DOHH2 (cell line): Measurements from ENCODE around the gene GSK3B.
A peak's percentile ranks its signal among the peaks of the same experiment; 100 is the strongest.

Experiments
- H3F3A ChIP-seq: fragments of 200-600 bp; sonication (generic), shearing (Covaris generic); 2 replicates; pipeline ENCODE4 v1.6.0; 2016; ENCODE audit warnings: antibody characterized with exemption, mild to moderate bottlenecking; ENCODE audit not compliant: control insufficient read depth, insufficient read depth
- H3K27ac ChIP-seq: fragments of 200-600 bp; sonication (generic); 2 replicates; pipeline ENCODE4 v1.5.1; 2014; ENCODE audit warnings: low read depth, mild to moderate bottlenecking, low read length, moderate library complexity
- H3K27me3 ChIP-seq: fragments of 200-600 bp; sonication (generic); 2 replicates; pipeline ENCODE4 v1.6.1; 2014; ENCODE audit warnings: mild to moderate bottlenecking, low read length, mixed read lengths; ENCODE audit not compliant: control insufficient read depth
- H3K36me3 ChIP-seq: fragments of 200-600 bp; sonication (generic); 2 replicates; pipeline ENCODE4 v1.6.1; 2014; ENCODE audit warnings: mild to moderate bottlenecking, low read length, moderate library complexity, mixed read lengths; ENCODE audit not compliant: control insufficient read depth
- H3K4me1 ChIP-seq: fragments of 200-600 bp; sonication (generic); 2 replicates; pipeline ENCODE4 v1.6.1; 2014; ENCODE audit warnings: mild to moderate bottlenecking, low read length, mixed read lengths; ENCODE audit not compliant: control insufficient read depth
- H3K4me2 ChIP-seq: fragments of 200-600 bp; sonication (generic); 2 replicates; pipeline ENCODE4 v1.6.0; 2014; ENCODE audit warnings: mild to moderate bottlenecking, low read length, moderate library complexity
- H3K4me3 ChIP-seq: fragments of 200-600 bp; sonication (generic); 2 replicates; pipeline ENCODE4 v1.5.1; 2014; ENCODE audit warnings: mild to moderate bottlenecking, low read length, mixed read lengths
- H3K79me2 ChIP-seq: fragments of 200-600 bp; sonication (generic); 2 replicates; pipeline ENCODE4 v1.6.1; 2014; ENCODE audit warnings: mild to moderate bottlenecking, low read length, mixed read lengths; ENCODE audit not compliant: control insufficient read depth
- H3K9me2 ChIP-seq: fragments of 200-600 bp; sonication (generic); replicated peaks from 2 replicates; pipeline ENCODE4 v1.6.1; 2014; ENCODE audit warnings: mild to moderate bottlenecking, low read length, mixed read lengths; ENCODE audit not compliant: control insufficient read depth
- H3K9me3 ChIP-seq: fragments of 200-600 bp; sonication (generic); 2 replicates; pipeline ENCODE4 v1.6.1; 2014; ENCODE audit warnings: antibody characterized with exemption, low read length, mixed read lengths; ENCODE audit not compliant: control insufficient read depth, insufficient read depth
- H4K20me1 ChIP-seq: fragments of 200-600 bp; sonication (generic); 2 replicates; pipeline ENCODE4 v1.6.0; 2014; ENCODE audit warnings: low read depth, mild to moderate bottlenecking, antibody characterized with exemption, low read length, moderate library complexity; ENCODE audit not compliant: control insufficient read depth, insufficient read depth
- CTCF ChIP-seq: fragments of 200-600 bp; sonication (generic); IDR thresholded peaks from one replicate; pipeline ENCODE4 v1.5.1; 2014; ENCODE audit warnings: antibody characterized with exemption, mild to moderate bottlenecking, low read depth, low read length; ENCODE audit not compliant: poor library complexity, severe bottlenecking
- EZH2phosphoT487 ChIP-seq: fragments of 200-600 bp; sonication (generic); IDR thresholded peaks from 2 replicates; pipeline ENCODE4 v1.6.1; 2017; ENCODE audit warnings: borderline replicate concordance, mild to moderate bottlenecking, antibody characterized with exemption, low read length, moderate library complexity, mixed read lengths

The GSK3B gene

GRCh38 chr3:120088622-120089021, 5.6 kb downstream of the GSK3B start:
- peaks cover 17% of the 10 kb centered on the region for H3K4me1 ChIP-seq
- H3K4me2 ChIP-seq = 0 out of 2 replicates have a peak overlapping the region, but pooled peaks have one; percentile 2

GRCh38 chr3:120081719-120082118, 12.5 kb downstream of the GSK3B start:
- H3K4me3 ChIP-seq = no peak overlapping the region
- no peak overlapping the region for H3K27ac ChIP-seq
- no peaks in the 10 kb centered on the region for H3K9me2 ChIP-seq
- no peaks in the 10 kb centered on the region for H3K27me3 ChIP-seq
- no peaks in the 10 kb centered on the region for H3K9me3 ChIP-seq
- H3K36me3 ChIP-seq = peaks cover 8% of the 10 kb centered on the region
- H3K4me1 ChIP-seq = no peaks in the 10 kb centered on the region
- H4K20me1 ChIP-seq = 0 out of 2 replicates have a peak, but pooled peaks cover 5% of the 10 kb centered on the region
- peaks cover 99% of the 10 kb centered on the region for H3K79me2 ChIP-seq
- no peaks in the 10 kb centered on the region; the same call in 1 of the 2 replicates for H3F3A ChIP-seq
- TF ChIP-seq EZH2phosphoT487 (no peak), CTCF (no peak)
- H3K4me2 ChIP-seq = no peak overlapping the region

More at GRCh38 chr3:120088622-120089021, 5.6 kb downstream of the GSK3B start:
- H3K9me2 ChIP-seq = no peaks in the 10 kb centered on the region
- peaks cover 100% of the 10 kb centered on the region for H3K79me2 ChIP-seq
- H3K9me3 ChIP-seq = no peaks in the 10 kb centered on the region
- H3K27me3 ChIP-seq = no peaks in the 10 kb centered on the region
- no peak overlapping the region for H3K4me3 ChIP-seq
- H4K20me1 ChIP-seq = peaks cover 33% of the 10 kb centered on the region
- H3F3A ChIP-seq = peaks cover 3% of the 10 kb centered on the region
- H3K27ac ChIP-seq = no peak overlapping the region
- TF ChIP-seq CTCF (no peak), EZH2phosphoT487 (no peak)
- H3K36me3 ChIP-seq = peaks cover 28% of the 10 kb centered on the region

- H3K27me3 ChIP-seq = no peaks in the 10 kb centered on the region
Observed at GRCh38 chr3:120080836-120081235, 13.4 kb downstream of the GSK3B start.

More at GRCh38 chr3:120080836-120081235, 13.4 kb downstream of the GSK3B start:
- Histone ChIP-seq H4K20me1 (0 out of 2 replicates have a peak, but pooled peaks cover 5% of the 10 kb centered on the region), H3K27ac (no peak overlapping the region), H3K4me3 (no peak overlapping the region), H3K36me3 (peaks cover 8% of the 10 kb centered on the region), H3K4me1 (no peaks in the 10 kb centered on the region), H3K4me2 (no peak overlapping the region), H3K79me2 (peaks cover 99% of the 10 kb centered on the region), H3K9me3 (no peaks in the 10 kb centered on the region), H3F3A (no peaks in the 10 kb centered on the region; the same call in 1 of the 2 replicates), H3K9me2 (no peaks in the 10 kb centered on the region)
- no peak for TF ChIP-seq EZH2phosphoT487
- TF ChIP-seq CTCF = no peak
